HG03439 (cell line): ENCODE measurements around the gene DCTD.

ENCODE experiments used
- ATAC-seq: cut with Tn5 transposase; IDR thresholded peaks from one replicate; pipeline ENCODE4 v1.9.1; 2021; ENCODE audit warnings: mild to moderate bottlenecking, moderate library complexity; ENCODE audit not compliant: unreplicated experiment

Gene DCTD

GRCh38 chr4:182895791-182896292 is 21.3 kb downstream of the DCTD start:
- no peak for ATAC-seq

GRCh38 chr4:182894681-182895275 is 22.4 kb downstream of the DCTD start:
- no peak for ATAC-seq

- no peak for ATAC-seq
Measured at GRCh38 chr4:182893474-182894080, 23.6 kb downstream of the DCTD start.

- no peak for ATAC-seq
Measured at GRCh38 chr4:182893047-182893446, 24.1 kb downstream of the DCTD start.

- ATAC-seq: no peak
Measured at GRCh38 chr4:182890202-182890601, 27.0 kb downstream of the DCTD start.

GRCh38 chr4:182888891-182889290 is 28.3 kb downstream of the DCTD start:
- no peak for ATAC-seq

- no peak for ATAC-seq
Measured at GRCh38 chr4:182886768-182887167, 30.4 kb downstream of the DCTD start.

- no peak for ATAC-seq
Measured at GRCh38 chr4:182886205-182886604, 31.0 kb downstream of the DCTD start.

- ATAC-seq: no peak
Measured at GRCh38 chr4:182885738-182886077, 31.5 kb downstream of the DCTD start.

- ATAC-seq: no peak
Measured at GRCh38 chr4:182885022-182885737, 32.0 kb downstream of the DCTD start.

- no peak for ATAC-seq
Measured at GRCh38 chr4:182884040-182884439, 33.1 kb downstream of the DCTD start.

- no peak for ATAC-seq
Measured at GRCh38 chr4:182883351-182883750, 33.8 kb downstream of the DCTD start.

- ATAC-seq: no peak
Measured at GRCh38 chr4:182881914-182882313, 35.3 kb downstream of the DCTD start.

- ATAC-seq: no peak
Measured at GRCh38 chr4:182880387-182881356, 36.5 kb downstream of the DCTD start.

GRCh38 chr4:182879913-182880312 is 37.3 kb downstream of the DCTD start:
- no peak for ATAC-seq

- ATAC-seq: no peak
Measured at GRCh38 chr4:182878633-182879495, 38.3 kb downstream of the DCTD start.

- no peak for ATAC-seq
Measured at GRCh38 chr4:182877326-182877883, 39.8 kb downstream of the DCTD start.

GRCh38 chr4:182876427-182876826 is 40.8 kb downstream of the DCTD start:
- no peak for ATAC-seq

GRCh38 chr4:182875453-182876405 is 41.5 kb downstream of the DCTD start:
- no peak for ATAC-seq
